ENCODE measurements around the gene PRR9.

PRR9 gene

DNA sequence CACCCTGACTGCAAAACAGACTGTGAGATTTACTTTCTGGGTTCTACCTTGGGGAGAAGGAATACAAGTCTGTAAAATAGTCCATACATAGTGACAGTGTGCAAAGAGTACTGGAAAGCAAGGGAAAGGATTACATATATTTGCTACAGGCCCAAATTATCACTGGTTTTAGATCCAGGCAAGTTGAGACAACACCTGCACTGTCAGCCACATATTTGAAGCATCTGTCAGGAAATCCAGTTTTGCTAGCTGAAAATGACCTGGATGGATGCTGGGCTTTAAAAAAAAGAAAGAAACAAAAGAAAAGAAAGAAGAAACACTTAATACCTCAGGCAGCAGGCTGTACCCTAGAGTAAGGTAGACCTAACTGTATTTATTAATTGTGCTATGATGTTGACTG is 42.8 kb upstream of the PRR9 start:
- ATAC-seq = no peak

DNA sequence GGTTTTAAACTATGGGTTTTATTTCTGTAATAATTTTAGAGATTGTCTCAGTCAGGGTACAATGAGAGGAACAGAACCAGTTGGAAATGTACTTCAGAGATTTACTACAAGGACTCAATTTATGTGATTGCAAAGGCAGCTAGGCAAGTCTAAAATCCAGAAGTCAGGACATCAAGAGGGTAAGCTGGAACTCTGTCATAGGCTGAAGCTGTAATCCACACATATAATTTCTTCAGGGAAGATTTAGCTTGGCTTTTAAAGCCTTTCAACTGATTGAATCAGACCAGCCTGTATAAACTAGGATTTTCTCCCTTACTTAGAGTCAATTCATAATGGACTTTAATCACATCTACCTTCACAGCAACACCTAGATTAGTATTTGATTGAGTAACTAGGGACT is 38.5 kb upstream of the PRR9 start:
- TF ChIP-seq, protein P1, sequence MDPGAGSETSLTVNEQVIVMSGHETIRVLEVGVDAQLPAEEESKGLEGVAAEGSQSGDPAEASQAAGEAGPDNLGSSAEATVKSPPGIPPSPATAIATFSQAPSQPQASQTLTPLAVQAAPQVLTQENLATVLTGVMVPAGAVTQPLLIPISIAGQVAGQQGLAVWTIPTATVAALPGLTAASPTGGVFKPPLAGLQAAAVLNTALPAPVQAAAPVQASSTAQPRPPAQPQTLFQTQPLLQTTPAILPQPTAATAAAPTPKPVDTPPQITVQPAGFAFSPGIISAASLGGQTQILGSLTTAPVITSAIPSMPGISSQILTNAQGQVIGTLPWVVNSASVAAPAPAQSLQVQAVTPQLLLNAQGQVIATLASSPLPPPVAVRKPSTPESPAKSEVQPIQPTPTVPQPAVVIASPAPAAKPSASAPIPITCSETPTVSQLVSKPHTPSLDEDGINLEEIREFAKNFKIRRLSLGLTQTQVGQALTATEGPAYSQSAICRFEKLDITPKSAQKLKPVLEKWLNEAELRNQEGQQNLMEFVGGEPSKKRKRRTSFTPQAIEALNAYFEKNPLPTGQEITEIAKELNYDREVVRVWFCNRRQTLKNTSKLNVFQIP (CRISPR knock-in tag; IDR thresholded peaks at IDR 0.05; ENCODE audit: borderline replicate concordance, low read depth) = no peak
- no peak for TF ChIP-seq PPARA (CRISPR knock-in tag; IDR thresholded peaks at IDR 0.05; ENCODE audit: borderline replicate concordance)
- no peak for TF ChIP-seq ARNTL (CRISPR knock-in tag; IDR thresholded peaks at IDR 0.05; ENCODE audit: borderline replicate concordance, low read depth)
- no peak for TF ChIP-seq SNAI2 (CRISPR knock-in tag; IDR thresholded peaks at IDR 0.05)
- TF ChIP-seq TCF4 (CRISPR knock-in tag; IDR thresholded peaks at IDR 0.05; ENCODE audit: borderline replicate concordance) = no peak
- TF ChIP-seq, protein P2, sequence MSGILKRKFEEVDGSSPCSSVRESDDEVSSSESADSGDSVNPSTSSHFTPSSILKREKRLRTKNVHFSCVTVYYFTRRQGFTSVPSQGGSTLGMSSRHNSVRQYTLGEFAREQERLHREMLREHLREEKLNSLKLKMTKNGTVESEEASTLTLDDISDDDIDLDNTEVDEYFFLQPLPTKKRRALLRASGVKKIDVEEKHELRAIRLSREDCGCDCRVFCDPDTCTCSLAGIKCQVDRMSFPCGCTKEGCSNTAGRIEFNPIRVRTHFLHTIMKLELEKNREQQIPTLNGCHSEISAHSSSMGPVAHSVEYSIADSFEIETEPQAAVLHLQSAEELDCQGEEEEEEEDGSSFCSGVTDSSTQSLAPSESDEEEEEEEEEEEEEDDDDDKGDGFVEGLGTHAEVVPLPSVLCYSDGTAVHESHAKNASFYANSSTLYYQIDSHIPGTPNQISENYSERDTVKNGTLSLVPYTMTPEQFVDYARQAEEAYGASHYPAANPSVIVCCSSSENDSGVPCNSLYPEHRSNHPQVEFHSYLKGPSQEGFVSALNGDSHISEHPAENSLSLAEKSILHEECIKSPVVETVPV (CRISPR knock-in tag; IDR thresholded peaks at IDR 0.05) = no peak
- TF ChIP-seq ZNF565 (CRISPR knock-in tag; conservative IDR thresholded peaks at IDR 0.05; ENCODE audit: low read depth) = no peak
- no peak for TF ChIP-seq BACH2 (CRISPR knock-in tag; IDR thresholded peaks at IDR 0.05; ENCODE audit: borderline replicate concordance)
- TF ChIP-seq, protein P3, sequence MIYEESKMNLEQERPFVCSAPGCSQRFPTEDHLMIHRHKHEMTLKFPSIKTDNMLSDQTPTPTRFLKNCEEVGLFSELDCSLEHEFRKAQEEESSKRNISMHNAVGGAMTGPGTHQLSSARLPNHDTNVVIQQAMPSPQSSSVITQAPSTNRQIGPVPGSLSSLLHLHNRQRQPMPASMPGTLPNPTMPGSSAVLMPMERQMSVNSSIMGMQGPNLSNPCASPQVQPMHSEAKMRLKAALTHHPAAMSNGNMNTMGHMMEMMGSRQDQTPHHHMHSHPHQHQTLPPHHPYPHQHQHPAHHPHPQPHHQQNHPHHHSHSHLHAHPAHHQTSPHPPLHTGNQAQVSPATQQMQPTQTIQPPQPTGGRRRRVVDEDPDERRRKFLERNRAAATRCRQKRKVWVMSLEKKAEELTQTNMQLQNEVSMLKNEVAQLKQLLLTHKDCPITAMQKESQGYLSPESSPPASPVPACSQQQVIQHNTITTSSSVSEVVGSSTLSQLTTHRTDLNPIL (CRISPR knock-in tag; IDR thresholded peaks at IDR 0.05; ENCODE audit: low read depth) = no peak
- no peak for TF ChIP-seq ZC3H10 (CRISPR knock-in tag; IDR thresholded peaks at IDR 0.05)
- no peak for TF ChIP-seq CSDC2 (CRISPR knock-in tag; IDR thresholded peaks at IDR 0.05)
- TF ChIP-seq ZNF8 (CRISPR knock-in tag; IDR thresholded peaks at IDR 0.05) = no peak
- TF ChIP-seq RARB (CRISPR knock-in tag; IDR thresholded peaks at IDR 0.05) = no peak
- TF ChIP-seq TOX (CRISPR knock-in tag; IDR thresholded peaks at IDR 0.05; ENCODE audit: borderline replicate concordance) = no peak
- ATAC-seq = no peak

More for the DNA sequence above, 42.8 kb upstream of the PRR9 start:
- TF ChIP-seq ZNF8 (CRISPR knock-in tag; IDR thresholded peaks at IDR 0.05) (no peak), ZFP3 (CRISPR knock-in tag; IDR thresholded peaks at IDR 0.05) (no peak), CSDC2 (CRISPR knock-in tag; IDR thresholded peaks at IDR 0.05) (no peak), RARB (CRISPR knock-in tag; IDR thresholded peaks at IDR 0.05) (no peak), TOX (CRISPR knock-in tag; IDR thresholded peaks at IDR 0.05; ENCODE audit: borderline replicate concordance) (no peak), ZC3H10 (CRISPR knock-in tag; IDR thresholded peaks at IDR 0.05) (no peak)
- TF ChIP-seq, protein P1 (CRISPR knock-in tag; IDR thresholded peaks at IDR 0.05; ENCODE audit: borderline replicate concordance, low read depth) = no peak
- TF ChIP-seq, protein P4, sequence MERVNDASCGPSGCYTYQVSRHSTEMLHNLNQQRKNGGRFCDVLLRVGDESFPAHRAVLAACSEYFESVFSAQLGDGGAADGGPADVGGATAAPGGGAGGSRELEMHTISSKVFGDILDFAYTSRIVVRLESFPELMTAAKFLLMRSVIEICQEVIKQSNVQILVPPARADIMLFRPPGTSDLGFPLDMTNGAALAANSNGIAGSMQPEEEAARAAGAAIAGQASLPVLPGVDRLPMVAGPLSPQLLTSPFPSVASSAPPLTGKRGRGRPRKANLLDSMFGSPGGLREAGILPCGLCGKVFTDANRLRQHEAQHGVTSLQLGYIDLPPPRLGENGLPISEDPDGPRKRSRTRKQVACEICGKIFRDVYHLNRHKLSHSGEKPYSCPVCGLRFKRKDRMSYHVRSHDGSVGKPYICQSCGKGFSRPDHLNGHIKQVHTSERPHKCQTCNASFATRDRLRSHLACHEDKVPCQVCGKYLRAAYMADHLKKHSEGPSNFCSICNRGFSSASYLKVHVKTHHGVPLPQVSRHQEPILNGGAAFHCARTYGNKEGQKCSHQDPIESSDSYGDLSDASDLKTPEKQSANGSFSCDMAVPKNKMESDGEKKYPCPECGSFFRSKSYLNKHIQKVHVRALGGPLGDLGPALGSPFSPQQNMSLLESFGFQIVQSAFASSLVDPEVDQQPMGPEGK (CRISPR knock-in tag; IDR thresholded peaks at IDR 0.05; ENCODE audit: borderline replicate concordance) = no peak

DNA sequence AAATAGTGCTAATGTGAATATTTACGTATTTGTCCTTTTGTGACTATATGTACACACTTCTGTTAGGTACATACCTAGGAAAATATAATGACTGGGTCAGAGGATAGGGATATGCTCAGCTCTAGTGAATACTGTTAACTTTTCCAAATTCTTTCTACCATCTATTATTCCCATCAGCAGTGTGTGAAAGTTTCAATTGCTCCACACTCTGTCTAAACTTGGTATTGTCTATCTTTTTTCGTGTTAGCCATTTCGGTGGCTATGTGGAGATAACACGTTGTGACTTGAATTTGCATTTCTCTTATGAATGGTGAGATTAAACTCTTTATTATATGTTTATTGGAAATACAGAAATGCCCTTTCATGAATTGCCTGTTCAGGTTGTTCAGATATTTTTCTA is 36.8 kb upstream of the PRR9 start:
- ATAC-seq = no peak
- TF ChIP-seq RARB (CRISPR knock-in tag; IDR thresholded peaks at IDR 0.05) (no peak), BACH2 (CRISPR knock-in tag; IDR thresholded peaks at IDR 0.05; ENCODE audit: borderline replicate concordance) (no peak), GLIS3 (CRISPR knock-in tag; IDR thresholded peaks at IDR 0.05) (no peak), ISL1 (CRISPR knock-in tag; IDR thresholded peaks at IDR 0.05) (no peak), ZFP30 (CRISPR knock-in tag; IDR thresholded peaks at IDR 0.05) (no peak), ESRRG (CRISPR knock-in tag; IDR thresholded peaks at IDR 0.05) (no peak), ZNF70 (CRISPR knock-in tag; IDR thresholded peaks at IDR 0.05) (no peak), ZNF565 (CRISPR knock-in tag; conservative IDR thresholded peaks at IDR 0.05; ENCODE audit: low read depth) (no peak), ARNTL (CRISPR knock-in tag; IDR thresholded peaks at IDR 0.05; ENCODE audit: borderline replicate concordance, low read depth) (no peak), OSR1 (CRISPR knock-in tag; IDR thresholded peaks at IDR 0.05) (no peak), ZNF8 (CRISPR knock-in tag; IDR thresholded peaks at IDR 0.05) (no peak), TOX (CRISPR knock-in tag; IDR thresholded peaks at IDR 0.05; ENCODE audit: borderline replicate concordance) (no peak)
- TF ChIP-seq, protein P4 (CRISPR knock-in tag; IDR thresholded peaks at IDR 0.05; ENCODE audit: borderline replicate concordance) = no peak
- TF ChIP-seq, protein P2 (CRISPR knock-in tag; IDR thresholded peaks at IDR 0.05) = no peak
- TF ChIP-seq, protein P5, sequence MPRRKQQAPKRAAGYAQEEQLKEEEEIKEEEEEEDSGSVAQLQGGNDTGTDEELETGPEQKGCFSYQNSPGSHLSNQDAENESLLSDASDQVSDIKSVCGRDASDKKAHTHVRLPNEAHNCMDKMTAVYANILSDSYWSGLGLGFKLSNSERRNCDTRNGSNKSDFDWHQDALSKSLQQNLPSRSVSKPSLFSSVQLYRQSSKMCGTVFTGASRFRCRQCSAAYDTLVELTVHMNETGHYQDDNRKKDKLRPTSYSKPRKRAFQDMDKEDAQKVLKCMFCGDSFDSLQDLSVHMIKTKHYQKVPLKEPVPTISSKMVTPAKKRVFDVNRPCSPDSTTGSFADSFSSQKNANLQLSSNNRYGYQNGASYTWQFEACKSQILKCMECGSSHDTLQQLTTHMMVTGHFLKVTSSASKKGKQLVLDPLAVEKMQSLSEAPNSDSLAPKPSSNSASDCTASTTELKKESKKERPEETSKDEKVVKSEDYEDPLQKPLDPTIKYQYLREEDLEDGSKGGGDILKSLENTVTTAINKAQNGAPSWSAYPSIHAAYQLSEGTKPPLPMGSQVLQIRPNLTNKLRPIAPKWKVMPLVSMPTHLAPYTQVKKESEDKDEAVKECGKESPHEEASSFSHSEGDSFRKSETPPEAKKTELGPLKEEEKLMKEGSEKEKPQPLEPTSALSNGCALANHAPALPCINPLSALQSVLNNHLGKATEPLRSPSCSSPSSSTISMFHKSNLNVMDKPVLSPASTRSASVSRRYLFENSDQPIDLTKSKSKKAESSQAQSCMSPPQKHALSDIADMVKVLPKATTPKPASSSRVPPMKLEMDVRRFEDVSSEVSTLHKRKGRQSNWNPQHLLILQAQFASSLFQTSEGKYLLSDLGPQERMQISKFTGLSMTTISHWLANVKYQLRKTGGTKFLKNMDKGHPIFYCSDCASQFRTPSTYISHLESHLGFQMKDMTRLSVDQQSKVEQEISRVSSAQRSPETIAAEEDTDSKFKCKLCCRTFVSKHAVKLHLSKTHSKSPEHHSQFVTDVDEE (CRISPR knock-in tag; IDR thresholded peaks at IDR 0.05) = no peak
